Activated B cell treated with CpG ODN at 0.5 μM for 24 hours (primary cell): ENCODE measurements around the gene SERPINB1. TPM values are rescaled to one million over a fixed set of nuclear protein-coding genes. Genes with fewer than 3 reads are reported as not detected.
A peak's percentile ranks its signal among the peaks of the same experiment; 100 is the strongest.

Source experiments
- ATAC-seq: fragments of 200-7000 bp; cut with Tn5 transposase; one replicate; pipeline ENCODE4 v1.10.0; 2021; ENCODE audit warnings: low read depth, mild to moderate bottlenecking, moderate library complexity
- CTCF ChIA-PET: fragments of 350-600 bp; sonication (Branson Sonifier 250); formaldehyde crosslinking; loops from one replicate; lab custom pipeline; 2021; ENCODE audit warnings: antibody characterized with exemption; lab: Charles Lee
- POLR2A ChIA-PET: fragments of 350-600 bp; sonication (Branson Sonifier 250); formaldehyde crosslinking; loops from one replicate; lab custom pipeline; 2021; ENCODE audit warnings: antibody characterized with exemption; lab: Charles Lee
- DNase-seq: peaks from one replicate; pipeline ENCODE4 v3.0.0; 2022
- H3K27ac Mint-ChIP-seq: one replicate; pipeline ENCODE4 v1.8.0; 2020; ENCODE audit warnings: mixed read lengths
- H3K27me3 Mint-ChIP-seq: one replicate; pipeline ENCODE4 v1.8.0; 2021; ENCODE audit warnings: mixed read lengths
- H3K36me3 Mint-ChIP-seq: one replicate; pipeline ENCODE4 v1.8.0; 2021; ENCODE audit warnings: low read depth, mixed read lengths
- H3K4me1 Mint-ChIP-seq: one replicate; pipeline ENCODE4 v1.8.0; 2021; ENCODE audit warnings: mixed read lengths
- H3K4me3 Mint-ChIP-seq: one replicate; pipeline ENCODE4 v1.8.0; 2020; ENCODE audit warnings: mild to moderate bottlenecking, mixed read lengths
- H3K9me3 Mint-ChIP-seq: one replicate; pipeline ENCODE4 v1.8.0; 2020; ENCODE audit warnings: mixed read lengths
- intact Hi-C: fragments of 100-400 bp; cut with micrococcal nuclease; formaldehyde crosslinking; loops from one replicate; pipeline ENCODE4 v1.15.1; 2024
- total RNA-seq: library from RNA; stranded (reverse); gene quantifications from 2 replicates; pipeline ENCODE4 v1.2.3, GENCODE V29; 2022
- TF ChIP-seq, protein P1 (sequence below): fragments of 200-600 bp; IDR thresholded peaks from one replicate; pipeline ENCODE4 v1.8.0; 2022; ENCODE audit warnings: antibody characterized with exemption, mild to moderate bottlenecking

The SERPINB1 gene
- total RNA-seq: 59.9 and 60.5 TPM in 2 replicates

DNA sequence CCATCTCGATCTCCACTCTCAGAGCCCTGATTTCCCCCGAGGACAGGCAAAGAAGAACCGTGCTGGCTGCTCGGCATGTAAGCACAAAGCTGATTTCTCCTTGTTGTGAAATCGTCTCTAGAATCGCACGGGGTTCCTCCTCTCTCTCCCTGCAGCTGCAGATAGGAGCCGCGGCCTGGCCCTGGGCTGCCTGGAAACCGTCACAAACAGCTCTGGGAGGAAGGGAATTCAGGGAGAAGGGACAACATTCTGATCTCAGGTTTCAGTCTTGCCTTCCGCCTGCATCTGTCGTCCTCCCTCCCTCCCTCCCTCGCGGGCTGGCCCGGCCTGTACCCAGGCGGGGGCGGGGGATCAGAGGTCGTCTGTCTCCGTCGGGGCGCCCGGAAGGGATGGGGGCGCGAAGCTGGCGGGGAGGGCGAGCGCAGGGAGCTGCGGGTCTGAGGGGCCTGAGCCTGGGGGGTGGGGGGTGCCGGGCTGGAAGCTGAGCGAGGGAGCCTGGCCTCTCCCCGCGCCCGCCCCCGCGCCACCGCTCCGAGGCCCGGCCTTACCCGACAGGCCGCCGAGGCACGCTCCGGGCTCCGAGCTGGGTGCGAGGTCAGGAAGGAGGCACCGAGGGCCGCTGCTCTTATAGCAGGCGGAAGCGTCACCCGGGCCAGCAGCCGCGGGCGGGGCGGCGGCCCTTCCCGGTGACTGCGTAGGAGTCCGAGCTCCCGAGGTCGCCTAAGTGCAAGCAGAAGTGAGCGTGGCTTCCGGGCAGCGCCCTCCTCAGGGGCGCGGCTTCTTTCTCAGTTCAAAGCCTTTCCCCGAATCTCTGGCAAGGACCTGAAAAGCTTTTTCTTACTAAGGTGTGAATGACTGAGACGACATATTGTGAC is at the start of gene SERPINB1:
TSS of gene SERPINB1 (minus strand) at position 600 of the 875 bp plus-strand sequence. CDS start 1,277 bp downstream, outside the sequence.
- H3K27ac Mint-ChIP-seq: peak within 1 kb of the TSS; percentile 85
- TF ChIP-seq, protein P1, sequence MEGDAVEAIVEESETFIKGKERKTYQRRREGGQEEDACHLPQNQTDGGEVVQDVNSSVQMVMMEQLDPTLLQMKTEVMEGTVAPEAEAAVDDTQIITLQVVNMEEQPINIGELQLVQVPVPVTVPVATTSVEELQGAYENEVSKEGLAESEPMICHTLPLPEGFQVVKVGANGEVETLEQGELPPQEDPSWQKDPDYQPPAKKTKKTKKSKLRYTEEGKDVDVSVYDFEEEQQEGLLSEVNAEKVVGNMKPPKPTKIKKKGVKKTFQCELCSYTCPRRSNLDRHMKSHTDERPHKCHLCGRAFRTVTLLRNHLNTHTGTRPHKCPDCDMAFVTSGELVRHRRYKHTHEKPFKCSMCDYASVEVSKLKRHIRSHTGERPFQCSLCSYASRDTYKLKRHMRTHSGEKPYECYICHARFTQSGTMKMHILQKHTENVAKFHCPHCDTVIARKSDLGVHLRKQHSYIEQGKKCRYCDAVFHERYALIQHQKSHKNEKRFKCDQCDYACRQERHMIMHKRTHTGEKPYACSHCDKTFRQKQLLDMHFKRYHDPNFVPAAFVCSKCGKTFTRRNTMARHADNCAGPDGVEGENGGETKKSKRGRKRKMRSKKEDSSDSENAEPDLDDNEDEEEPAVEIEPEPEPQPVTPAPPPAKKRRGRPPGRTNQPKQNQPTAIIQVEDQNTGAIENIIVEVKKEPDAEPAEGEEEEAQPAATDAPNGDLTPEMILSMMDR: no peak
- peak; percentile 71 for DNase-seq
- ChIA-PET POLR2A (interaction anchor here (0.5 to 3.6 kb wide), 42 partner anchors 9 to 1180 kb away, joined by 3 to 52 read pairs (median 6); partner anchors contain the start of genes NQO2, RIPK1, SERPINB6 and SERPINB9), CTCF (interaction anchor here (0.8 to 4.0 kb wide), 12 partner anchors 50 to 148 kb away, joined by 3 to 23 read pairs (median 6); no protein-coding TSS in a partner anchor)
- ATAC-seq: peak; percentile 77
- H3K9me3 Mint-ChIP-seq: no peaks in the 10 kb centered on the region
- peaks cover 35% of the 10 kb centered on the region for H3K36me3 Mint-ChIP-seq
- H3K27me3 Mint-ChIP-seq: no peaks in the 10 kb centered on the region
- H3K4me3 Mint-ChIP-seq: peak within 1 kb of the TSS; percentile 86
- intact Hi-C loops: loop anchor here (1.0 kb wide), 6 partner anchors 50 to 277 kb away; partner anchors contain the start of genes BPHL and WRNIP1
- peaks cover 51% of the 10 kb centered on the region for H3K4me1 Mint-ChIP-seq

DNA sequence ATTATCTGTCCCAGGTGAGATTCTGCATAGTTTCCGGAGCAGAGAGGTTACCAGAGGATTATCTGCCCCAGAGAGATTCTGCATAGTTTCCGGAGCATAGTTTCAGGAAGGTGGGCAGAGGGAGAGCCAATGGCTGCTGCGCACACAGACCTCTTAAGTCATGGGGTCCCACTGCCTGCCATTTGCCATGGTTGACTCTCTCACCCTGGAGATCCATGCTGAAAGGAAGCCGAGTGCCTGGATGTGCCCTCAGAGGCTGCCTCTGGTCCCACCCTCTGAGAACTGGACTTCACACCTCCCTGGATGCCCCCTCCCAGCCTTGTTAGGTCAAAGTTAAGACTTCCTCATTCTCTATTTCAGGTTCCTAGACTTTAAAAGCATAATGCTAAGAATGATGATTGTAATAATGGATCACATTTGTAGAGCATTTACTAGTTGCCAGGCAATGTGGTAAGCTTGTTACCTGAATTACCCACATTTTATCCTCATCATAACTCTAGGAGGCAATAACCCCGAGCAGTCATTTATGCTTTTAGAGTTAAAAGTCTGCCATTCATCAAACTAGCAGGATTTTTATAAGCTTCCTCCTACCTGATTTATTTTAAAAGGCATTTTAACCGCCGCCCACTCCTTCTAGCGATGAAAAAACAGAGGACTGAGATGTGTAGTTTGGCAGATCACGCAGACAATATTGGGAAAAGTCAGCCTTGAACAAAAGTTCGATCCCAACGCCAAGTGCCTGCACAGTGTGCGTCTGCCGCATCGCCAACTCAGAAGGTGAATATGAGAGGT is 49.5 kb upstream of the SERPINB1 start:
- Mint-ChIP-seq H3K9me3 (peaks cover 3% of the 10 kb centered on the region), H3K4me1 (peaks cover 73% of the 10 kb centered on the region), H3K27me3 (no peaks in the 10 kb centered on the region), H3K4me3 (peak overlapping the region; percentile 58), H3K27ac (peak overlapping the region; percentile 87), H3K36me3 (peaks cover 86% of the 10 kb centered on the region)
- DNase-seq (no peak), ATAC-seq (peak; percentile 14)
- CTCF ChIA-PET: interaction anchor here (0.8 to 2.1 kb wide), 8 partner anchors 9 to 45 kb away, joined by 3 to 8 read pairs (median 4); no protein-coding TSS in a partner anchor
- intact Hi-C loops: loop anchor here (1.0 kb wide), 1 partner anchor 10 kb away; no protein-coding TSS in a partner anchor
- TF ChIP-seq, protein P1: no peak
- POLR2A ChIA-PET: interaction anchor here (0.6 to 4.1 kb wide), 16 partner anchors 7 to 367 kb away, joined by 3 to 52 read pairs (median 6); partner anchors contain the start of gene SERPINB9

DNA sequence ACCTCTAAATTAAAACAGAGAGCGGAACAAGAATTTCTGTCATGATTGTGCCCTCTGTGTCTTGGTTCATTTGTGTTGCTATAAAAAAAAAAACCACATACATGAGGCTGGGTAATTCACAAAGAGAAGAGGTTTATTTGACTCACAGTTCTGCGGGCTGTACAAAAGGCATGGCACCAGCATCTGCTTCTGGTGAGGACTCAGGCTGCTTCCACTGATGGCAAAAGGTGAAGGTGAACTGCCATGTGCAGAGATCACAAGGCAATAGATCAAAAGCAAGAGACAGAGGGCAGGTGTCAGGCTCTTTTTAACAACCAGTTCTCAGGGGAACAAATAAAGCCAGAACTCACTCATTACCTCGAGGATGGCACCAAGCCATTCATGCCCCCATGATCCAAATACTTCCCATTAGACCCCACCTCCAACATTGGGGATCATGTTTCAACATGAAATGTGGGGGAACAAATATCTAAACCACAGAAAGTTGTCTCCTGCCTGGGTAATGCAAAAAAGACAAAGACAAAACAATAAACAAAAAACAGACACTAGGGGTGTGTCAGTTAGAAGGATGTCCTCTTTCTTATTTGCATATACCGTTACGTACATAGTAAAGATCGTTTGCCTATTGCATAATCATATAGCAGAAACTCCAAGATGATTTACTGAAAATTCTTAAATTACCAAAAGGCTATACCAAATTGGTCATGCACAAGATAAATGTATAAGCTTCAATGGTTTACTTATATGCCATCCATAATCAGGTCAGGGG is 44.5 kb upstream of the SERPINB1 start:
- CTCF ChIA-PET: interaction anchor here (1.0 kb wide), 1 partner anchor 40 kb away, joined by 3 read pairs; no protein-coding TSS in a partner anchor
- H3K27ac Mint-ChIP-seq: peak overlapping the region; percentile 92
- H3K4me3 Mint-ChIP-seq: peak overlapping the region; percentile 42

DNA sequence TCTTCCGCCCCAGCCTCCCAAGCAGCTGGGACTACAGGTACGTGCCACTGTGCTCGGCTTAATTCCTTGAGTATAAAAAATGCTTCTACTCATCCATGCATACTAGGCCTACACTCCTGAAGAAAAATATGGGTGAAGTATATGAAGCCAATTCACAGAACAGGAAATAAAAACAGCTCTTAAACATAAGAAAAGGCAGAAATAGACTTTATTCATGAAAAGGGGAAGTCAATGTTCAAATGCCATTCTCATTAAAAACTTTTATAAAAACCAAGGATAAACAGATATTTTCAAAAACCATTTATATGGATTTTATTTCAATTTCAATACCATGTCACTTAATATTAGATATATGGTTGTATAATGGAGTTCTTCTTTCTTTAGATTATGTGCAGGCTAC is 43.1 kb upstream of the SERPINB1 start:
- Mint-ChIP-seq H3K4me3 (peak overlapping the region; percentile 46), H3K4me1 (peaks cover 83% of the 10 kb centered on the region), H3K9me3 (peaks cover 7% of the 10 kb centered on the region), H3K27me3 (no peaks in the 10 kb centered on the region), H3K27ac (peak overlapping the region; percentile 83), H3K36me3 (peaks cover 56% of the 10 kb centered on the region)
- ATAC-seq: no peak
- POLR2A ChIA-PET: interaction anchor here (1.0 to 2.0 kb wide), 9 partner anchors 9 to 179 kb away, joined by 3 to 15 read pairs (median 6); partner anchors contain the start of gene SERPINB9
- CTCF ChIA-PET: interaction anchor here (1.9 kb wide), 1 partner anchor 38 kb away, joined by 10 read pairs; no protein-coding TSS in a partner anchor
- no peak for DNase-seq
- TF ChIP-seq, protein P1: no peak
- intact Hi-C loops: loop anchor here (1.0 kb wide), 2 partner anchors 13 to 39 kb away; no protein-coding TSS in a partner anchor

More for the DNA sequence above, 44.5 kb upstream of the SERPINB1 start:
- no peaks in the 10 kb centered on the region for H3K27me3 Mint-ChIP-seq
- H3K4me1 Mint-ChIP-seq: peaks cover 83% of the 10 kb centered on the region
- peaks cover 63% of the 10 kb centered on the region for H3K36me3 Mint-ChIP-seq
- ATAC-seq: peak; percentile 41
- TF ChIP-seq, protein P1: no peak
- H3K9me3 Mint-ChIP-seq: peaks cover 7% of the 10 kb centered on the region
- POLR2A ChIA-PET: interaction anchor here (1.0 kb wide), 1 partner anchor 40 kb away, joined by 5 read pairs; no protein-coding TSS in a partner anchor
- DNase-seq: no peak
- intact Hi-C loops: loop anchor here (1.0 kb wide), 2 partner anchors 29 to 40 kb away; no protein-coding TSS in a partner anchor
